ENCODE results near the gene GJC1.

DNA sequence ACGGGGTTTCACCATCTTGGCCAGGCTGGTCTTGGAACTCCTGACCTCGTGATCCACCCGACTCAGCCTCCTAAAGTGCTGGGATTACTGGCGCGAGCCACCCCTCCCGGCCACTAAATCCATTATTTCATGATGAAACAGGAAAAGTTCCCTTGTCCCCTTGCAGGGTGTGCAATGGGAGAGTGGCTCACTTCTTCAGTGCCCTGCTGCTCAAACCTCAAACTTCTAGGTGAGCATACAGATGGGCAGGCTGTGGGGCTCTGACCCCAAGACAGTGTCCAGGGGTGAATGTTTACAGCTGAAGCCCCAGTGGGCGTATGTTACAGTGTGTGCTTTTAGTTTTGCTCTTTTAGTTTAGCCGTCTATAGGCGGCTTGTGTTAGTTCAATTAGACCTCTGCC is 34.7 kb downstream of the GJC1 start:
- no peak for TF ChIP-seq CTCF (IDR thresholded peaks at IDR 0.05)
- no peak for TF ChIP-seq POLR2A (IDR thresholded peaks at IDR 0.05)

Measured in ovary (tissue), 3 donors.